Measurements from ENCODE around the gene CLEC4G. TPM values are rescaled to one million over a fixed set of nuclear protein-coding genes. Genes with fewer than 3 reads are reported as not detected.

Gene CLEC4G
- total and polyA plus RNA-seq, 2 of the 13 experiments (the other 11 are each of a cell fraction or from before 2014, with no cell fraction given), result not detected

DNA sequence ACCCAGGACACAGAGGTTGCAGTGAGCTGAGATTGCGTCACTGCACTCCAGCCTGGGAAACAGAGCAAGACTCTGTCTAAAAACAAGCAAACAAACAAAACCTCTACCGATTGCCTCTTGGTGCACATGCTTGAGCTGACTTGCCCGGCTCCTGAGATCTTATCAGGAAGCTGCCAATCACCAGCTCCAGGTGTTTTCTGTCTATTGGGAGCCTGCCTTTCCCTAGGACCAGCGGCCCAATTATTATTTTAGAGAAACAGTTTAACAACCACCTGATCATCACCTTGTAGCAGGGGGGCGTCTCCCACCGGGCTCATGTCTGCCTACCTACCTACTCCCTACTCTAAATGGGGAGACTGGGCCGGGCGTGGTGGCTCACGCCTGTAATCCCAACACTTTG is 41.9 kb upstream of the CLEC4G start:
- ATAC-seq (no peak), FAIRE-seq (no peak), DNase-seq (ENCODE audit: low spot score) (no peak)
- intact Hi-C loops (cut with micrococcal nuclease; ENCODE audit: unreplicated experiment), result no loop called here
- no peaks in the 10 kb centered on the region for H4K20me1 ChIP-seq (ENCODE audit: insufficient read depth, low read length)
- H3K27ac ChIP-seq (ENCODE audit: extremely low read length, insufficient read depth, low read length), result no peak overlapping the region
- BruUV-seq (replicated peaks), result no TSS peak
- CTCF ChIA-PET (ENCODE audit: low intra/inter-chr PET ratio, low total read pairs), result no interaction called here
- no peak overlapping the region for H3K4me2 ChIP-seq (ENCODE audit: low read depth, low read length)
- no peaks in the 10 kb centered on the region for H3K9me3 ChIP-seq (ENCODE audit: low read length)
- H3K27me3 ChIP-seq (ENCODE audit: control insufficient read depth in 1 of 2, insufficient read depth in 2 of 2, low read length in 2 of 2), result peaks cover 2 to 25% of the 10 kb centered on the region in 2 experiments; a peak in 3 of 5 replicates
- 42% methylated on average over 7 of the region's 9 CpGs for WGBS (ENCODE audit: low lambda C conversion rate)
- in situ Hi-C loops (cut with HindIII; ENCODE audit: extremely low pct_ligation_motif_present, low pct_unique_long_range_greater_than_20kb), result no loop called here
- no peak overlapping the region for H3K9ac ChIP-seq (ENCODE audit: insufficient read depth, low read depth, low read length)
- no peak for TF ChIP-seq ZNF383 (CRISPR knock-in tag; IDR thresholded peaks at IDR 0.05; ENCODE audit: borderline replicate concordance)
- TF ChIP-seq, protein P1, sequence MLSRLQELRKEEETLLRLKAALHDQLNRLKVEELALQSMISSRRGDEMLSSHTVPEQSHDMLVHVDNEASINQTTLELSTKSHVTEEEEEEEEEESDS (CRISPR knock-in tag; IDR thresholded peaks at IDR 0.05; ENCODE audit: borderline replicate concordance), result no peak
- TF ChIP-seq KLF16 (CRISPR knock-in tag; IDR thresholded peaks at IDR 0.05), result no peak
- no peak for TF ChIP-seq TAF15 (IDR thresholded peaks at IDR 0.05; ENCODE audit: low read depth, low read length, poor library complexity, severe bottlenecking)
- no peaks in the 10 kb centered on the region for H3K36me3 ChIP-seq (replicated peaks in 1 of 2; ENCODE audit: control insufficient read depth in 1 of 2, insufficient read depth in 2 of 2, low read length in 2 of 2)
- H2AFZ ChIP-seq (ENCODE audit: low read length), result no peak overlapping the region
- POLR2A ChIA-PET, result no interaction called here
- H3K4me3 ChIP-seq (replicated peaks in 1 of 3; ENCODE audit: insufficient read depth in 1 of 3, low read depth in 2 of 3, low read length in 3 of 3), result no peak overlapping the region
- no peaks in the 10 kb centered on the region for H3K4me1 ChIP-seq (ENCODE audit: insufficient read depth, low read length)
- no peaks in the 10 kb centered on the region for H3K79me2 ChIP-seq (ENCODE audit: insufficient read depth, low read length)

DNA sequence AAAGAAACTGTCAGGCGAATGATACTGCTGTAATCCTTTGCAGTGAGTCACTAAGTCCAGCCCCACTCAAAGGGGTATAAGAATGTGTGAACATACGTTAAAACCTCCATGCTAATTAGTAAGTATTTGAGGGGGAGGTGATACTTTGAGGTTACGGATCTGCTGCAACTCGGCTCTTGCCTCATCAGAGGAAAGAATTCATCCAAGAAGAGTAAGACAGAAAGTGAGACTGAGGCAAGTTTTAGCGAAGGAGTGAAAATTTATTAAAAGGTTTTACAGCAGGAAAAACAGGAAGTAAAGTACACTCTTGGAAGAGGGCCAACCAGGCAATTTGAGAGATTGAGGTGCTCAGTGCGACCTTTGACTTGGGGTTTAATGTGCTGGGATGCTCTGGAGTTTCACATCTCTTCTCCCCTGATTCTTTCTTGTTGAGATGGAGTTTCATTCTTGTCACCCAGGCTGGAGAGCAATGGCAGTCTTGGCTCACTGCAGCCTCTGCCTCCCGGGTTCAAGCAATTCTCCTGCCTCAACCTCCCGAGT is 40.9 kb upstream of the CLEC4G start:
- no peak overlapping the region for H2AFZ ChIP-seq (ENCODE audit: low read length)
- in situ Hi-C loops (cut with HindIII; ENCODE audit: extremely low pct_ligation_motif_present, low pct_unique_long_range_greater_than_20kb) (no loop called here), intact Hi-C loops (cut with micrococcal nuclease; ENCODE audit: unreplicated experiment) (no loop called here)
- H3K27me3 ChIP-seq (ENCODE audit: control insufficient read depth in 1 of 2, insufficient read depth in 2 of 2, low read length in 2 of 2), result peaks cover 2 to 25% of the 10 kb centered on the region in 2 experiments; a peak in 3 of 5 replicates
- no TSS peak for BruUV-seq (replicated peaks)
- ChIA-PET POLR2A (no interaction called here), CTCF (ENCODE audit: low intra/inter-chr PET ratio, low total read pairs) (no interaction called here)
- H3K9ac ChIP-seq (ENCODE audit: insufficient read depth, low read depth, low read length), result no peak overlapping the region
- FAIRE-seq (no peak), ATAC-seq (no peak), DNase-seq (ENCODE audit: low spot score) (no peak)
- no peaks in the 10 kb centered on the region for H4K20me1 ChIP-seq (ENCODE audit: insufficient read depth, low read length)
- no peak overlapping the region for H3K27ac ChIP-seq (ENCODE audit: extremely low read length, insufficient read depth, low read length)
- H3K4me1 ChIP-seq (ENCODE audit: insufficient read depth, low read length), result no peaks in the 10 kb centered on the region
- no peaks in the 10 kb centered on the region for H3K36me3 ChIP-seq (replicated peaks in 1 of 2; ENCODE audit: control insufficient read depth in 1 of 2, insufficient read depth in 2 of 2, low read length in 2 of 2)
- no peak for TF ChIP-seq HOXA7 (CRISPR knock-in tag; IDR thresholded peaks at IDR 0.05)
- H3K4me3 ChIP-seq (replicated peaks in 1 of 3; ENCODE audit: insufficient read depth in 1 of 3, low read depth in 2 of 3, low read length in 3 of 3), result no peak overlapping the region
- no peak overlapping the region for H3K4me2 ChIP-seq (ENCODE audit: low read depth, low read length)
- no peaks in the 10 kb centered on the region for H3K9me3 ChIP-seq (ENCODE audit: low read length)
- H3K79me2 ChIP-seq (ENCODE audit: insufficient read depth, low read length), result no peaks in the 10 kb centered on the region
- WGBS (ENCODE audit: low lambda C conversion rate), result 20% methylated on average over 8 of the region's 8 CpGs
